Measurements from ENCODE around the gene DNAH14. TPM values are rescaled to one million over a fixed set of nuclear protein-coding genes. Genes with fewer than 3 reads are reported as not detected.

The DNAH14 gene
- total and polyA plus RNA-seq, 2 experiments from 2014 or later, result 55.3 to 80.2 TPM

- no peak for TF ChIP-seq CREB1 (CRISPR knock-in tag; IDR thresholded peaks at IDR 0.05; ENCODE audit: low read depth)
- TF ChIP-seq EZH2phosphoT487 (IDR thresholded peaks at IDR 0.05; ENCODE audit: unreplicated experiment), result no peak
- no peak for TF ChIP-seq JUNB (IDR thresholded peaks at IDR 0.05; ENCODE audit: unreplicated experiment)
- TF ChIP-seq STAT1 (IDR thresholded peaks at IDR 0.05; ENCODE audit: unreplicated experiment), result no peak
- TF ChIP-seq, protein P1, sequence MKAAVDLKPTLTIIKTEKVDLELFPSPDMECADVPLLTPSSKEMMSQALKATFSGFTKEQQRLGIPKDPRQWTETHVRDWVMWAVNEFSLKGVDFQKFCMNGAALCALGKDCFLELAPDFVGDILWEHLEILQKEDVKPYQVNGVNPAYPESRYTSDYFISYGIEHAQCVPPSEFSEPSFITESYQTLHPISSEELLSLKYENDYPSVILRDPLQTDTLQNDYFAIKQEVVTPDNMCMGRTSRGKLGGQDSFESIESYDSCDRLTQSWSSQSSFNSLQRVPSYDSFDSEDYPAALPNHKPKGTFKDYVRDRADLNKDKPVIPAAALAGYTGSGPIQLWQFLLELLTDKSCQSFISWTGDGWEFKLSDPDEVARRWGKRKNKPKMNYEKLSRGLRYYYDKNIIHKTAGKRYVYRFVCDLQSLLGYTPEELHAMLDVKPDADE (IDR thresholded peaks at IDR 0.05), result no peak
These were observed 30.5 kb upstream of the DNAH14 start (continued) for GRCh38 chr1:224898937-224899336.

DNA sequence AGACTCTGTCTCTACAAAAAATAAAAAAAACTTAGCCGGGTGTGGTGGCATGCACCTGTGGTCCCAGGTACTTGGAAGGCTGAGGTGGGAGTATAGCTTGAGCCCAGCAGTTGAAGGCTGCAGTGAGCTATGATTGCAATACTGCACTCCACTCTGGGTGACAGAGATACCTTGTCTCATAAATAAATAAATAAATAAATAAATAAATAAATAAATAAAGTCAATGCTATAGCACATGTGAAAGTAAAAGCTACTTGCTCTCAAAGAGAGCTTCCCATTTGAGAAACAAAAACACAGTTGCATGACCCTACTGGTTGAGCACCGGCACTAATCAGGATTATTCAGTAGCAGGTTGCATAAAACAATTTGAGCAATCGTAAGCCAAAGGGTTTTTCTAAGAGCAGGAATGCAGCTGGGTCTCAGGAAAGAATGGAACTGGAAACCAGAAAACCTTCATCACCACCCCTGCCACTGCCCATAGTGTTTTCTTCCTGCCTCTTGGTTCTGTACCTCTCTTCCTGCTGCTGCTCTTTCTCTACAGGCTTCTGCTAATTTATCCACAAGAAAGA, 29.3 kb upstream of the DNAH14 start:
- no peak overlapping the region for H2AFZ ChIP-seq
- ATAC-seq, result no peak
- H3K36me3 ChIP-seq (ENCODE audit: insufficient read depth), result no peaks in the 10 kb centered on the region
- H3K9me3 Mint-ChIP-seq, result 0 out of 3 replicates have a peak, but pooled peaks cover 3% of the 10 kb centered on the region
- peaks cover 1% of the 10 kb centered on the region for H3K27me3 Mint-ChIP-seq (ENCODE audit: insufficient read depth, low read depth, poor library complexity)
- H3K27ac ChIP-seq (ENCODE audit: low read depth), result no peak overlapping the region
- H4K20me1 ChIP-seq (replicated peaks; ENCODE audit: insufficient read depth), result no peaks in the 10 kb centered on the region
- H3K9me2 ChIP-seq (ENCODE audit: insufficient read depth), result 0 out of 2 replicates have a peak, but pooled peaks cover 9% of the 10 kb centered on the region
- H3K27ac Mint-ChIP-seq, result no peak overlapping the region
- no peak for DNase-seq (ENCODE audit: low spot score)
- H3K36me3 Mint-ChIP-seq (ENCODE audit: low read depth), result peaks cover 3% of the 10 kb centered on the region; the same call in 1 of the 3 replicates
- H3F3A ChIP-seq (replicated peaks; ENCODE audit: low read depth), result no peaks in the 10 kb centered on the region
- no peaks in the 10 kb centered on the region for H3K27me3 ChIP-seq (ENCODE audit: insufficient read depth)
- H3K4me3 ChIP-seq, result no peak overlapping the region
- no peaks in the 10 kb centered on the region for H3K4me1 ChIP-seq (ENCODE audit: insufficient read depth)
- no peaks in the 10 kb centered on the region for H3K79me2 ChIP-seq (replicated peaks; ENCODE audit: insufficient read depth)
- no peak overlapping the region for H3K4me2 ChIP-seq
- no peak overlapping the region for H3K4me3 Mint-ChIP-seq
- TF ChIP-seq, protein P1 (IDR thresholded peaks at IDR 0.05), result no peak
- TF ChIP-seq POLR2AphosphoS5 (IDR thresholded peaks at IDR 0.05; ENCODE audit: low read depth) (no peak), REST (IDR thresholded peaks at IDR 0.05; ENCODE audit: unreplicated experiment) (no peak)
- no peaks in the 10 kb centered on the region for H3K4me1 Mint-ChIP-seq

Data from GM23338 (cell line).